Keratinocyte (primary cell): ENCODE data around the gene TFF1. TPM values are rescaled to one million over a fixed set of nuclear protein-coding genes. Genes with fewer than 3 reads are reported as not detected.

Source experiments
- DNase-seq: peaks from one replicate; pipeline ENCODE4 v3.0.0-alpha.2; 2011; ENCODE audit warnings: low read depth, missing footprints, low spot score
- FAIRE-seq: peaks from 2 replicates; lab custom pipeline; 2011; peaks lifted over from hg19 to GRCh38; lab: Jason Lieb, UNC
- H2AFZ ChIP-seq: 2 replicates; pipeline ENCODE4 v1.6.0; 2012; ENCODE audit warnings: low read length, control low read depth, inconsistent platforms; ENCODE audit not compliant: control insufficient read depth
- H3K27ac ChIP-seq: 2 replicates; pipeline ENCODE4 v1.5.1; 2011; ENCODE audit warnings: low read length; ENCODE audit not compliant: control insufficient read depth, insufficient read depth
- H3K27me3 ChIP-seq: 3 replicates; pipeline ENCODE4 v1.6.0; 2011; ENCODE audit warnings: low read length; ENCODE audit not compliant: control insufficient read depth, insufficient read depth; ENCODE audit errors: extremely low read depth
- H3K36me3 ChIP-seq, 2 experiments: 2 replicates in 1 of 2; 3 replicates in 1 of 2; pipeline ENCODE4 v1.5.1; 2011; ENCODE audit warnings: low read length in 2 of 2, mild to moderate bottlenecking in 1 of 2; ENCODE audit not compliant: control insufficient read depth in 2 of 2, insufficient read depth in 2 of 2; ENCODE audit errors: extremely low read depth in 1 of 2
- H3K4me1 ChIP-seq: 3 replicates; pipeline ENCODE4 v1.5.1; 2011; ENCODE audit warnings: low read length; ENCODE audit not compliant: control insufficient read depth, insufficient read depth; ENCODE audit errors: extremely low read depth
- H3K4me2 ChIP-seq: 3 replicates; pipeline ENCODE4 v1.6.0; 2011; ENCODE audit warnings: low read depth, low read length; ENCODE audit not compliant: control insufficient read depth, insufficient read depth; ENCODE audit errors: extremely low read depth
- H3K4me3 ChIP-seq, 3 experiments: fragments of 200-600 bp in 1 of 3; sonication (generic) in 1 of 3; 2 replicates in 2 of 3; 3 replicates in 1 of 3; pipeline ENCODE4 v1.5.1; 2011 to 2016; ENCODE audit warnings: low read length in 3 of 3, mild to moderate bottlenecking in 3 of 3, control low read depth in 2 of 3, inconsistent platforms in 1 of 3, low read depth in 1 of 3, mixed read lengths in 1 of 3, mixed run types in 1 of 3, moderate library complexity in 1 of 3; ENCODE audit not compliant: control insufficient read depth in 2 of 3, insufficient read depth in 2 of 3; ENCODE audit errors: extremely low read depth in 1 of 3
- H3K79me2 ChIP-seq: 2 replicates; pipeline ENCODE4 v1.6.0; 2012; ENCODE audit warnings: low read length; ENCODE audit not compliant: control insufficient read depth, insufficient read depth
- H3K9ac ChIP-seq: 3 replicates; pipeline ENCODE4 v1.6.0; 2011; ENCODE audit warnings: low read length; ENCODE audit not compliant: control insufficient read depth, insufficient read depth; ENCODE audit errors: extremely low read depth
- H3K9me1 ChIP-seq: 3 replicates; pipeline ENCODE4 v1.6.0; 2011; ENCODE audit warnings: low read length; ENCODE audit not compliant: control insufficient read depth, insufficient read depth; ENCODE audit errors: extremely low read depth
- H3K9me3 ChIP-seq: 2 replicates; pipeline ENCODE4 v1.5.1; 2012; ENCODE audit warnings: low read depth, low read length; ENCODE audit not compliant: control insufficient read depth
- H4K20me1 ChIP-seq: 3 replicates; pipeline ENCODE4 v1.6.0; 2011; ENCODE audit warnings: low read length; ENCODE audit not compliant: control insufficient read depth, insufficient read depth; ENCODE audit errors: extremely low read depth
- CTCF ChIP-seq, 3 experiments: IDR thresholded peaks in 1 of 3; conservative IDR thresholded peaks in 1 of 3; optimal IDR thresholded peaks in 1 of 3; 2 replicates in 2 of 3; 3 replicates in 1 of 3; pipeline versions ENCODE3 to v1.5.1; 2011; ENCODE audit warnings: low read length in 3 of 3, mild to moderate bottlenecking in 3 of 3, moderate library complexity in 2 of 3, control low read depth in 1 of 3, inconsistent platforms in 1 of 3; ENCODE audit not compliant: insufficient read depth in 2 of 3; ENCODE audit errors: extremely low read depth in 1 of 3
- EZH2 ChIP-seq: IDR thresholded peaks from one replicate; pipeline ENCODE4 v1.6.1; 2012; ENCODE audit warnings: inconsistent platforms, mild to moderate bottlenecking, low read length, moderate library complexity
- dilution Hi-C: fragments of 300-500 bp; cut with MboI; formaldehyde crosslinking; loops from one replicate; pipeline ENCODE4 v1.7.0; 2020; ENCODE audit warnings: low sequenced_read_pairs; ENCODE audit not compliant: extremely low pct_ligation_motif_present
- polyA plus RNA-seq, 5 experiments: library from polyadenylated mRNA; depleted of rRNA in 3 of 5; stranded (reverse) in 3 of 5; stranded (forward) in 1 of 5; unstranded in 1 of 5; fragments of >200 nt; gene quantifications; 1 replicate in 1 of 5; 2 replicates in 3 of 5; 3 replicates in 1 of 5; pipeline versions ENCODE4 v1.2.1 to v1.2.3, GENCODE V29; 2011 to 2012; ENCODE audit warnings: missing spikeins in 2 of 5, low read depth in 1 of 5, low replicate concordance in 1 of 5

TFF1 gene
- polyA plus RNA-seq, 1 donor (not counting 4 experiments of a cell fraction or from before 2014, with no cell fraction given): not detected

- dilution Hi-C loops: loop anchor here (10.0 kb wide), 1 partner anchor 80 kb away; no protein-coding TSS in a partner anchor
- H4K20me1 ChIP-seq: no peaks in the 10 kb centered on the region
- H3K4me2 ChIP-seq: no peak overlapping the region
- no peaks in the 10 kb centered on the region for H3K4me1 ChIP-seq
- H3K4me3 ChIP-seq: no peak overlapping the region
- H3K9ac ChIP-seq: no peak overlapping the region
- FAIRE-seq (no peak), DNase-seq (no peak)
- TF ChIP-seq CTCF (optimal IDR thresholded peaks at IDR 0.05 in 1 of 3, IDR thresholded peaks at IDR 0.05 in 1 of 3, conservative IDR thresholded peaks at IDR 0.05 in 1 of 3; ENCODE audit: extremely low read depth in 1 of 3, insufficient read depth in 2 of 3, low read length in 3 of 3) (no peak), EZH2 (no peak)
- H3K79me2 ChIP-seq: no peaks in the 10 kb centered on the region
- no peaks in the 10 kb centered on the region for H3K9me3 ChIP-seq
- no peaks in the 10 kb centered on the region for H3K27me3 ChIP-seq
- H3K9me1 ChIP-seq: no peaks in the 10 kb centered on the region
- no peak overlapping the region for H3K27ac ChIP-seq
- H3K36me3 ChIP-seq: no peaks in the 10 kb centered on the region
- H2AFZ ChIP-seq: no peak overlapping the region
These were observed 21.7 kb downstream of the TFF1 start for GRCh38 chr21:42344631-42345030.

- H3K27ac ChIP-seq: no peak overlapping the region
- H3K4me3 ChIP-seq: no peak overlapping the region
- H3K4me1 ChIP-seq: no peaks in the 10 kb centered on the region
- H2AFZ ChIP-seq: no peak overlapping the region
- dilution Hi-C loops: loop anchor here (10.0 kb wide), 1 partner anchor 81 kb away; no protein-coding TSS in a partner anchor
- no peaks in the 10 kb centered on the region for H3K27me3 ChIP-seq
- H3K79me2 ChIP-seq: no peaks in the 10 kb centered on the region
- TF ChIP-seq CTCF (optimal IDR thresholded peaks at IDR 0.05 in 1 of 3, IDR thresholded peaks at IDR 0.05 in 1 of 3, conservative IDR thresholded peaks at IDR 0.05 in 1 of 3; ENCODE audit: extremely low read depth in 1 of 3, insufficient read depth in 2 of 3, low read length in 3 of 3) (no peak), EZH2 (no peak)
- no peak overlapping the region for H3K9ac ChIP-seq
- no peaks in the 10 kb centered on the region for H4K20me1 ChIP-seq
- H3K9me3 ChIP-seq: no peaks in the 10 kb centered on the region
- H3K9me1 ChIP-seq: no peaks in the 10 kb centered on the region
- DNase-seq (no peak), FAIRE-seq (no peak)
- H3K4me2 ChIP-seq: no peak overlapping the region
- H3K36me3 ChIP-seq: no peaks in the 10 kb centered on the region
These were observed 22.3 kb downstream of the TFF1 start for GRCh38 chr21:42343963-42344510.
